HG02973 (cell line): ENCODE data around the gene ZNF678.
"Not testable (repeated sequence)": the region's sequence is repeated elsewhere in the genome, so short reads cannot be mapped to it uniquely, and the experiment has no call there.

Experiments
- ATAC-seq: cut with Tn5 transposase; IDR thresholded peaks from one replicate; pipeline ENCODE4 v1.9.1; 2021; ENCODE audit warnings: moderate library complexity; ENCODE audit not compliant: unreplicated experiment

ZNF678 gene

GRCh38 chr1:227596222-227596621 lies 32.9 kb downstream of the ZNF678 start:
- ATAC-seq: not testable (repeated sequence)

GRCh38 chr1:227603327-227603726 lies 40.0 kb downstream of the ZNF678 start:
- ATAC-seq: no peak

DNA sequence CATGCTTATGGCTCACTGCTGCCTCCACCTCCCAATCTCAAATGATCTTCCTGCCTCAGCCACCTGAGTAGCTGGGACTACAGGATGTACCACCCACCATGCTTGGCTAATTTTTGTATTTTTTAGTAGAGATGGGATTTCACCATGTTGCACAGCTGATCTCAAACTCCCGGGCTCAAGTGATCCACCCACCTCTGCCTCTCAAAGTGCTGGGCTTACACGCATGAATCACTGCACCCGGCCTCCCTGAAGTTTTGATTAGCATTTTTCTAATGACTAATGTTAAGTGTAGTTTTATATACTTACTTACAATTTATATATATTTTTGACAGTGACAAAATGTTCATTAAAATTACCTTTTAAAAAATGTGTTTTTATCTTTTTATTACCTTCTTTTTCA lies 41.1 kb downstream of the ZNF678 start:
- ATAC-seq: no peak

DNA sequence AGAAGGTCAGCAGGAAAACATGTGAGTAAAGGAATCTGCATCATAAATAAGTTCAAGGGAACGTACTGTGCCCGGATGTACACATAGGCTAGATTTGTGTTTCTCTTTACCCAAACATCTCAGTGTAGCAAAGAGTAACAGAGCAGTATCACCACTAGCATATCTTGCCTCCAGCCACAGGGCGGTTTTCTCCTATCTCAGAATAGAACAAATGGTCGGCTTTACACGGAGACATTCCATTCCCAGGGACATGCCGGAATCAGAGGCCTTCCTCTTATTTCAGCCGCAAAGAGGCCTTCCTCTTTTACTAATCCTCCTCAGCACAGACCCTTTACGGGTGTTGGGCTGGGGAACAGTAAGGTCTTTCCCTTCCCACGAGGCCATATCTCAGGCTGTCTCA lies 42.9 kb downstream of the ZNF678 start:
- ATAC-seq: not testable (repeated sequence)

- ATAC-seq: no peak
Observed at GRCh38 chr1:227607336-227607898, 44.1 kb downstream of the ZNF678 start.

DNA sequence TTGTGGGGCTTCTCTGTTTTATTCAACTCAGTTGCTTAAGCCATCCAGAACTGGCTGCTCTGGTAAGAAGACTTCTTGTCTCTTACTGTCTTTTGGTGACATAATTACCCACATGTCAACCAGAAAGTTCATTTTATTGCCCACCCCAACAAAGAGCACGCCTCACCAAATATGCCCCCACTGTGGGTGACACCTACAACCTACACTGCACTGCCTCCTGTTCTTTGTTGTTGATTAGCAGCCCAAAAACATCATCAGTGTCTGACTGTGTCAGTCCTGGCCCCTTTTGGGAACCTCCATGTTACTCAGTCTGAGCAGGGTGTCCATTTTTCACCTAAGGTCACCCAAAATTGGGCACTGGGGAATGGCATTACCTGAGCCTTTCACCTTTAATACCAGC lies 49.3 kb downstream of the ZNF678 start:
- no peak for ATAC-seq

DNA sequence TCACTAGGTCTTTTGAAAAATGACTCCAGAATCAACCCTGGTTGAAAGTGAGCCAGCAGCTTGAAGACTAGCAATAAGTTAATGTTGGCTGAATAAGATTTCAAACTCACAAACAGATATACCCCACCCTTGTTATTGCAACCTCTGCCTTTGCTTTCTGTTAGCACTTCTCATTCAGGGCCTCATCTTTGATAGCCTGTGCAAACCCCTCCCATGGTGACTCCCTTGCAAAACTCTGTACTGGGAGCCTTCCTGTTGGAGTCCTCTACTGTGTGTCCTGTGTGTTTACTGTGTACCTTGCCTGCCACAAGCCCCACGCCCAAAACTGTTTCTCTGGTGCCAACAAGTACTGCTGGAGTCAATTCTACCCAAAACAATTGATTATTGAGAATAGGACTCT lies 50.2 kb downstream of the ZNF678 start:
- no peak for ATAC-seq

DNA sequence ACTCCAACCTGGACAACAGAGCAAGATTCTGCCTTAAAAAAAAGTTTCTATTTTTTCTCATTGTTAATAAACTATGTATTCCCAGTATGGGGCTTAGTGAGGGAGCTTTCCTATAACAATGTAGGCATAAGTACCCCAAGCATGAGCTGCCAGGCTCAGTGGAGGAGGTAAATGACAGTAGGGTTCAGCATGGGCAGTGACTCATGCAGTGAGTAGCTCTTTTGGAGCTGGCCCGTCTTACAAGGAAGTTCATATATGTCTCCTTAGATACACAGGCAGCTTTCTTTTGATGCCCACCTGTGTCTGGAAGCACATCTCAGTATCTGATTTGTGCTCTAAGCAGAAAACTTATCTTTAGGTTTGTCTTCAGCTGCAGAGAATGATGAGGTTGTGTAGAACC lies 57.9 kb downstream of the ZNF678 start:
- ATAC-seq: no peak

GRCh38 chr1:227622739-227623475 lies 59.6 kb downstream of the ZNF678 start:
- no peak for ATAC-seq

DNA sequence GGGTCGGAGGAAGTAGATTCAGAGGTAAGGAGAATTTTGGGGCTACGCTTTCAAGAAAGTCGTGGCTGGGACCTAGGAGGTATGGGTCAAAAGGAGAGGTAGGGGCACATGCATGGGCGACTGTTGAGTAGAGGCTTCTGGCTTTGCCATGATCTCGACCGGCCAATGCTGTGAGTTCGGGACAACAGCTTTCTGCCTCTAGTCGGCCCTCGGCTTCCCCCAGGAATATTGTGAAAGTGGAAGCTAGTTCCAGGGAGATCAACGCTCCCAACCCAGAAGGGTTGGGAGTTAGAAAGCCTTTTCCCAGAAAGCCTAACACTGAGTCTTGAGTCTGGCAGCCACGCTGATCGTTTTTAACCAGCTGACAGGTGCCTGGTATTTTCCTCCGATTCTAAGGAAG lies 69.0 kb downstream of the ZNF678 start:
- no peak for ATAC-seq

DNA sequence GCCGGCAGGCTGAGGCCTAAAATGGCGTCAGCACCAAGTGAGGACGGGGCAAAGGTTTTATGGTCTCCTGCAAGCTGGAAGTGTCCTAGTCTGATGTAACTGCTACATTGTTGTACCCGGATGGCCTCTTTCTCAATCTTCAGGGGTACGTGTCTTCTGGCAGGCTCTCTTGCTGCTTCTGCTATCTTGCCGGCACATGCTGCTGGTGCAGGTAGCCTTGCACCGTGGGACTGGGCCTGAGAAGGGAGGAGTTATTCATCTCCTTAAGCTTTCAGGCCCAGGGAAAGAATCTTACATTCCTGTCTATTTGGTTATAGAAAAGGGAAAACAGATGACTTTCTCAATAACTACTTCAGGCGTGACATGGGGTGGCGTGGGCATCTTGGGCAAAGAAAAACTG lies 72.2 kb downstream of the ZNF678 start:
- no peak for ATAC-seq

GRCh38 chr1:227654431-227654830 lies 91.1 kb downstream of the ZNF678 start:
- no peak for ATAC-seq

DNA sequence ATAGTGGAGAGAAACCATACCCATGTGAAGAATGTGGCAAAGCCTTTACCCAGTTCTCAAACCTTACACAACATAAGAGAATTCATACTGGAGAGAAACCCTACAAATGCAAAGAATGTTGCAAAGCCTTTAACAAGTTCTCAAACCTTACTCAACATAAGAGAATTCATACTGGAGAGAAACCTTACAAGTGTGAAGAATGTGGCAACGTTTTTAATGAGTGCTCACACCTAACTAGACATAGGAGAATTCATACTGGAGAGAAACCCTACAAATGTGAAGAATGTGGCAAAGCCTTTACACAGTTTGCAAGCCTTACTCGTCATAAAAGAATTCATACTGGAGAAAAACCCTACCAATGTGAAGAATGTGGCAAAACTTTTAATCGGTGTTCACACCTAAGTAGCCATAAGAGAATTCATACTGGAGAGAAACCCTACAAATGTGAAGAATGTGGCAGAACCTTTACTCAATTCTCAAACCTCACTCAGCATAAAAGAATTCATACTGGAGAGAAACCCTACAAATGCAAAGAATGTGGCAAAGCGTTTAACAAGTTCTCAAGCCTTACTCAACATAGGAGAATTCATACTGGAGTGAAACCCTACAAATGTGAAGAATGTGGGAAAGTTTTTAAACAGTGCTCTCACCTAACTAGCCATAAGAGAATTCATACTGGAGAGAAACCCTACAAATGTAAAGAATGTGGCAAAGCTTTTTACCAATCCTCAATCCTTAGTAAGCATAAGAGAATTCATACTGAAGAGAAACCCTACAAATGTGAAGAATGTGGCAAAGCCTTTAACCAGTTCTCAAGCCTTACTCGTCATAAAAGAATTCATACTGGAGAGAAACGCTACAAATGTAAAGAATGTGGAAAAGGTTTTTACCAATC lies 91.7 kb downstream of the ZNF678 start:
- no peak for ATAC-seq

GRCh38 chr1:227661495-227661894 lies 98.1 kb downstream of the ZNF678 start:
- ATAC-seq: no peak

DNA sequence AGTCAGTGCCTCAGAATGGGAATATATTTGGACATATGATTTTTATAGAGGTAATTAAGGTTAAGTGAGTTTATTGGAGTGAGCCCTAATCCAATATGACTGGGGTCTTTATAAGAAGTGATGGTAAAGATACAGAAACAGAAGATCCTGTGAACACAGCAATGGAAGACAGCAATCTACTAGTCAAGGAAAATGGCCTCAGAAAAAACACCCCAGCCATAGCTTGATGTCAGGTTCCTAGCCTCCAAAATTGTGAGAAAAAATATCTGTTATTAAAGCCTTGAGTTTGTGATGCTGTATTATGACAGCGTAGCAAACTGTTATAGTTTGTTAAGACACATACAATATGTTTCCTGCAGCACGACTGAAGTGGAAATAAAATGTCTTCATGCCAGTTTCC lies 99.6 kb downstream of the ZNF678 start:
- no peak for ATAC-seq

GRCh38 chr1:227666286-227666685 lies 102.9 kb downstream of the ZNF678 start:
- ATAC-seq: no peak

- ATAC-seq: no peak
Observed at GRCh38 chr1:227673441-227673840, 110.1 kb downstream of the ZNF678 start.

GRCh38 chr1:227685807-227686206 lies 122.5 kb downstream of the ZNF678 start:
- ATAC-seq: no peak

GRCh38 chr1:227697321-227697864 lies 134.0 kb downstream of the ZNF678 start:
- ATAC-seq: no peak

DNA sequence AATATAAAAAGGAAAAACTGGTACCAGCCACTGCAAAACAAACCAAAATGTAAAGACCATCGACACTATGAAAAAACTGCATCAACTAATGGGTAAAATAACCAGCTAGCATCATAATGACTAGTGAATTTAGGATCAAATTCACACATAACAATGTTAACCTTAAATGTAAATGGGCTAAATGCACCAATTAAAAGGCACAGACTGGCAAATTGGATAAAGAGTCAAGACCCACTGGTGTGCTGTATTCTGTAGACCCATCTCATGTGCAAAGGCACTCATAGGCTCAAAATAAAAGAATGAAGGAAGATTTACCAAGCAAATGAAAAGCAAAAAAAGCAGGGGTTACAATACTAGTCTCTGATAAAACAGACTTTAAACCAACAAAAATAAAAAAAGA lies 138.3 kb downstream of the ZNF678 start:
- ATAC-seq: not testable (repeated sequence)

DNA sequence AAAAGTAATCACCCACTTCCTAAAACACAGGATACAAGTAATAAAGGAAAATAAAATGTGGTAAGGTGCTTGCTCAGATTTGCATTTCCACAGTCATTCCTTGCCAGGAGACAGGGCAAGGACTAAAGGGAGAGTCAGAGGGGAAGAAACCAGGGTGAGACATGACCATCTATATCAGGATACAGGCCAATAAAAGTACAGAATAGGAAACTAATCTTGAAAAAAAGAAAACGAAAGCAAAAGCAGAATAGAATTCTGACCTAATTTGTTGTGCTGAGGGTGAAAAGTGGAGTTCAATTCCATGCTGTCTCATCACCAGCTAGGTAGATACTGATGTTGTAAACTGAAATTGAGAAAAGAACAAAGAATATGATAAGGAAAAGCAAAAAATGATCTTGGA lies 144.5 kb downstream of the ZNF678 start:
- ATAC-seq: no peak

GRCh38 chr1:227709451-227709850 lies 146.1 kb downstream of the ZNF678 start:
- ATAC-seq: no peak
